Spinal cord (tissue), 10 donors: ENCODE results near the gene SEPTIN5. TPM values are rescaled to one million over a fixed set of nuclear protein-coding genes. Genes with fewer than 3 reads are reported as not detected.

Experiments
- DNase-seq, 6 donors: peaks; one replicate each; pipeline versions ENCODE4 v3.0.0 to v3.0.0-alpha.2; 2013 to 2015; ENCODE audit warnings: low spot score in 6 of 6, low read depth in 4 of 6
- H3K27ac ChIP-seq: one replicate; pipeline ENCODE4 v1.5.1; 2013; ENCODE audit warnings: low read depth, low read length, control low read depth
- H3K27me3 ChIP-seq: one replicate; pipeline ENCODE4 v1.6.1; 2013; ENCODE audit warnings: low read length; ENCODE audit not compliant: control insufficient read depth, insufficient read depth
- H3K36me3 ChIP-seq: one replicate; pipeline ENCODE4 v1.6.1; 2013; ENCODE audit warnings: low read length; ENCODE audit not compliant: control insufficient read depth, insufficient read depth
- H3K4me1 ChIP-seq: one replicate; pipeline ENCODE4 v1.6.1; 2013; ENCODE audit warnings: low read length; ENCODE audit not compliant: control insufficient read depth, insufficient read depth
- H3K4me3 ChIP-seq: one replicate; pipeline ENCODE4 v1.5.1; 2013; ENCODE audit warnings: low read depth, low read length, control low read depth
- H3K9me3 ChIP-seq: one replicate; pipeline ENCODE4 v1.6.1; 2013; ENCODE audit warnings: low read length; ENCODE audit not compliant: control insufficient read depth, insufficient read depth
- WGBS: methylation state at CpG from one replicate; pipeline ENCODE4 v1.1.5; 2013; ENCODE audit warnings: missing lambda C conversion rate; ENCODE audit not compliant: insufficient coverage; 5-methylcytosine and 5-hydroxymethylcytosine counted together
- polyA plus RNA-seq, 2 donors: library from polyadenylated mRNA; unstranded; fragments of 120-200 nt; gene quantifications; one replicate each; pipeline ENCODE4 v1.2.1, GENCODE V29; 2013; ENCODE audit not compliant: insufficient read length in 2 of 2
- total RNA-seq, 2 donors: library from RNA; depleted of rRNA in 1 of 2; stranded (reverse); fragments of 120-200 nt in 1 of 2; fragments of >200 nt in 1 of 2; gene quantifications; one replicate each; pipeline versions ENCODE4 v1.2.3 to v1.2.4, GENCODE V29; 2013 to 2014
- donor health status: healthy.

The SEPTIN5 gene
- total and polyA plus RNA-seq, 4 donors, result 82.9 to 294 (median 174) TPM

GRCh38 chr22:19719488-19720021 lies 5.3 kb downstream of the SEPTIN5 start:
- Histone ChIP-seq H3K36me3 (peaks cover 70% of the 10 kb centered on the region), H3K27ac (no peak overlapping the region), H3K27me3 (peaks cover 20% of the 10 kb centered on the region), H3K9me3 (no peaks in the 10 kb centered on the region), H3K4me1 (peaks cover 71% of the 10 kb centered on the region), H3K4me3 (no peak overlapping the region)
- WGBS, result 83% methylated on average over 11 of the region's 12 CpGs
- DNase-seq, result no peak

- no peaks in the 10 kb centered on the region for H3K9me3 ChIP-seq
- peaks cover 77% of the 10 kb centered on the region for H3K36me3 ChIP-seq
- DNase-seq, result no peak
- WGBS, result 78% methylated on average over 26 of the region's 26 CpGs
- H3K4me1 ChIP-seq, result peaks cover 65% of the 10 kb centered on the region
- H3K27ac ChIP-seq, result no peak overlapping the region
- H3K4me3 ChIP-seq, result no peak overlapping the region
- peaks cover 26% of the 10 kb centered on the region for H3K27me3 ChIP-seq
Measured at GRCh38 chr22:19720150-19720827, 6.0 kb downstream of the SEPTIN5 start.

GRCh38 chr22:19720999-19721329 lies 6.7 kb downstream of the SEPTIN5 start:
- Histone ChIP-seq H3K36me3 (peaks cover 74% of the 10 kb centered on the region), H3K4me1 (peaks cover 58% of the 10 kb centered on the region)
- 90% methylated on average over 2 of the region's 2 CpGs for WGBS

GRCh38 chr22:19721330-19722177 lies 7.3 kb downstream of the SEPTIN5 start:
- DNase-seq, result no peak
- Histone ChIP-seq H3K27me3 (peaks cover 26% of the 10 kb centered on the region), H3K9me3 (no peaks in the 10 kb centered on the region), H3K36me3 (peaks cover 69% of the 10 kb centered on the region), H3K27ac (no peak overlapping the region), H3K4me1 (peaks cover 52% of the 10 kb centered on the region), H3K4me3 (no peak overlapping the region)
- 70% methylated on average over 25 of the region's 44 CpGs for WGBS

More at GRCh38 chr22:19720999-19721329, 6.7 kb downstream of the SEPTIN5 start:
- DNase-seq, result no peak
- Histone ChIP-seq H3K27me3 (peaks cover 26% of the 10 kb centered on the region), H3K27ac (no peak overlapping the region), H3K4me3 (no peak overlapping the region), H3K9me3 (no peaks in the 10 kb centered on the region)

GRCh38 chr22:19722178-19722981 lies 8.1 kb downstream of the SEPTIN5 start:
- no peak for DNase-seq

GRCh38 chr22:19722982-19723231 lies 8.6 kb downstream of the SEPTIN5 start:
- DNase-seq, result no peak
- Histone ChIP-seq H3K27ac (no peak overlapping the region), H3K4me3 (no peak overlapping the region), H3K4me1 (peaks cover 39% of the 10 kb centered on the region), H3K27me3 (peaks cover 26% of the 10 kb centered on the region), H3K9me3 (no peaks in the 10 kb centered on the region), H3K36me3 (peaks cover 60% of the 10 kb centered on the region)
- 68% methylated on average over 15 of the region's 15 CpGs for WGBS

More at GRCh38 chr22:19722178-19722981, 8.1 kb downstream of the SEPTIN5 start:
- peaks cover 26% of the 10 kb centered on the region for H3K27me3 ChIP-seq
- H3K4me3 ChIP-seq, result no peak overlapping the region
- 69% methylated on average over 47 of the region's 60 CpGs for WGBS
- peaks cover 44% of the 10 kb centered on the region for H3K4me1 ChIP-seq
- peaks cover 62% of the 10 kb centered on the region for H3K36me3 ChIP-seq
- no peaks in the 10 kb centered on the region for H3K9me3 ChIP-seq
- H3K27ac ChIP-seq, result no peak overlapping the region

- 34% methylated on average over 80 of the region's 80 CpGs for WGBS
- Histone ChIP-seq H3K9me3 (no peaks in the 10 kb centered on the region), H3K27ac (no peak within 1 kb of the TSS), H3K4me1 (peaks cover 38% of the 10 kb centered on the region), H3K36me3 (peaks cover 60% of the 10 kb centered on the region), H3K27me3 (peaks cover 26% of the 10 kb centered on the region), H3K4me3 (no peak within 1 kb of the TSS)
- no peak for DNase-seq
Measured at GRCh38 chr22:19723232-19723982, 9.1 kb downstream of the SEPTIN5 start, which contains the start of gene GP1BB. TSS of gene GP1BB (plus strand) at chr22:19723539. CDS start at chr22:19723570, 31 bp downstream.

GRCh38 chr22:19723983-19724827 lies 9.9 kb downstream of the SEPTIN5 start:
- Histone ChIP-seq H3K27ac (no peak overlapping the region), H3K4me1 (peaks cover 32% of the 10 kb centered on the region), H3K9me3 (no peaks in the 10 kb centered on the region), H3K4me3 (no peak overlapping the region), H3K36me3 (peaks cover 57% of the 10 kb centered on the region), H3K27me3 (peaks cover 26% of the 10 kb centered on the region)
- 31% methylated on average over 89 of the region's 89 CpGs for WGBS
- DNase-seq, result no peak
